HepG2 (cell line): ENCODE data around the gene TANGO2. TPM values are rescaled to one million over a fixed set of nuclear protein-coding genes. Genes with fewer than 3 reads are reported as not detected.

Experiments used
- HNRNPL ChIP-seq: fragments of 200-400 bp; formaldehyde crosslinking; IDR thresholded peaks from 2 replicates; pipeline ENCODE4 v1.6.1; 2017; ENCODE audit warnings: mild to moderate bottlenecking, low read depth, low read length
- HOXA3 ChIP-seq: sonication (generic); formaldehyde crosslinking; IDR thresholded peaks from 2 replicates; pipeline ENCODE4 v1.5.0; 2020; ENCODE audit warnings: missing genetic modification reagents
- MXI1 ChIP-seq: IDR thresholded peaks from 3 replicates; pipeline ENCODE4 v1.6.1; 2012; ENCODE audit warnings: low read depth, low read length, inconsistent platforms, borderline replicate concordance
- NFIB ChIP-seq: sonication (generic); formaldehyde crosslinking; IDR thresholded peaks from 2 replicates; pipeline ENCODE4 v1.9.0; 2021; ENCODE audit warnings: missing genetic modification reagents, mild to moderate bottlenecking, borderline replicate concordance
- PITX1 ChIP-seq: sonication (generic); formaldehyde crosslinking; IDR thresholded peaks from 2 replicates; pipeline ENCODE4 v1.5.1; 2020; ENCODE audit warnings: mild to moderate bottlenecking, missing genetic modification reagents
- POGZ ChIP-seq: sonication (generic); formaldehyde crosslinking; IDR thresholded peaks from 2 replicates; pipeline ENCODE4 v1.4.0; 2020; ENCODE audit warnings: mild to moderate bottlenecking, missing genetic modification reagents
- SIN3A ChIP-seq: IDR thresholded peaks from 2 replicates; pipeline ENCODE4 v1.6.1; 2011; ENCODE audit warnings: low read depth, mild to moderate bottlenecking, control low read depth, low read length, borderline replicate concordance
- SNAPC4 ChIP-seq: sonication (generic); formaldehyde crosslinking; IDR thresholded peaks from 2 replicates; pipeline ENCODE4 v1.4.0; 2020; ENCODE audit warnings: mild to moderate bottlenecking, missing genetic modification reagents
- TEF ChIP-seq: sonication (generic); formaldehyde crosslinking; IDR thresholded peaks from 2 replicates; pipeline ENCODE4 v1.5.0; 2020; ENCODE audit warnings: missing genetic modification reagents
- ZBTB7A ChIP-seq: sonication (generic); formaldehyde crosslinking; IDR thresholded peaks from 2 replicates; pipeline ENCODE4 v1.8.0; 2022; ENCODE audit warnings: mild to moderate bottlenecking, missing genetic modification reagents
- ZNF576 ChIP-seq: sonication (generic); formaldehyde crosslinking; IDR thresholded peaks from 2 replicates; pipeline ENCODE4 v1.4.0; 2020; ENCODE audit warnings: mild to moderate bottlenecking, missing genetic modification reagents
- ZNF615 ChIP-seq: sonication (generic); formaldehyde crosslinking; IDR thresholded peaks from 2 replicates; pipeline ENCODE4 v1.5.0; 2020; ENCODE audit warnings: mild to moderate bottlenecking, missing genetic modification reagents, borderline replicate concordance
- ZNF749 ChIP-seq: sonication (generic); formaldehyde crosslinking; IDR thresholded peaks from 2 replicates; pipeline ENCODE4 v1.8.0; 2022; ENCODE audit warnings: mild to moderate bottlenecking, missing genetic modification reagents, moderate library complexity, borderline replicate concordance
- polyA plus RNA-seq, 8 experiments: library from polyadenylated mRNA; depleted of rRNA in 3 of 8; stranded (reverse) in 7 of 8; unstranded in 1 of 8; fragments of >200 nt; fragmentation: Illumina TruSeq in 4 of 8; extraction: Trizol in 4 of 8; gene quantifications; 2 replicates each; pipeline versions ENCODE4 v1.2.1 to v1.2.3, GENCODE V29; 2011 to 2016; ENCODE audit warnings: low read depth in 4 of 8, missing spikeins in 1 of 8, mixed read lengths in 1 of 8; ENCODE audit not compliant: insufficient read depth in 1 of 8
- total RNA-seq, 5 experiments: library from RNA; depleted of rRNA; stranded (reverse); fragments of >200 nt; fragmentation: Illumina TruSeq; extraction: Trizol; gene quantifications; 2 replicates each; pipeline ENCODE4 v1.2.3, GENCODE V29; 2016; ENCODE audit warnings: low read depth in 1 of 5
- TF ChIP-seq, protein P1 (sequence below): sonication (generic); formaldehyde crosslinking; IDR thresholded peaks from 2 replicates; pipeline ENCODE4 v1.4.0; 2020; ENCODE audit warnings: missing genetic modification reagents, borderline replicate concordance
- TF ChIP-seq, protein P2 (sequence below): sonication (generic); formaldehyde crosslinking; IDR thresholded peaks from 2 replicates; pipeline ENCODE4 v1.4.0; 2020; ENCODE audit warnings: mild to moderate bottlenecking, missing genetic modification reagents

TANGO2 gene
- total and polyA plus RNA-seq, 2 of the 13 experiments (the other 11 are each of a cell fraction or from before 2014, with no cell fraction given), result 12.9 to 14.8 TPM

- TF ChIP-seq, protein P1, sequence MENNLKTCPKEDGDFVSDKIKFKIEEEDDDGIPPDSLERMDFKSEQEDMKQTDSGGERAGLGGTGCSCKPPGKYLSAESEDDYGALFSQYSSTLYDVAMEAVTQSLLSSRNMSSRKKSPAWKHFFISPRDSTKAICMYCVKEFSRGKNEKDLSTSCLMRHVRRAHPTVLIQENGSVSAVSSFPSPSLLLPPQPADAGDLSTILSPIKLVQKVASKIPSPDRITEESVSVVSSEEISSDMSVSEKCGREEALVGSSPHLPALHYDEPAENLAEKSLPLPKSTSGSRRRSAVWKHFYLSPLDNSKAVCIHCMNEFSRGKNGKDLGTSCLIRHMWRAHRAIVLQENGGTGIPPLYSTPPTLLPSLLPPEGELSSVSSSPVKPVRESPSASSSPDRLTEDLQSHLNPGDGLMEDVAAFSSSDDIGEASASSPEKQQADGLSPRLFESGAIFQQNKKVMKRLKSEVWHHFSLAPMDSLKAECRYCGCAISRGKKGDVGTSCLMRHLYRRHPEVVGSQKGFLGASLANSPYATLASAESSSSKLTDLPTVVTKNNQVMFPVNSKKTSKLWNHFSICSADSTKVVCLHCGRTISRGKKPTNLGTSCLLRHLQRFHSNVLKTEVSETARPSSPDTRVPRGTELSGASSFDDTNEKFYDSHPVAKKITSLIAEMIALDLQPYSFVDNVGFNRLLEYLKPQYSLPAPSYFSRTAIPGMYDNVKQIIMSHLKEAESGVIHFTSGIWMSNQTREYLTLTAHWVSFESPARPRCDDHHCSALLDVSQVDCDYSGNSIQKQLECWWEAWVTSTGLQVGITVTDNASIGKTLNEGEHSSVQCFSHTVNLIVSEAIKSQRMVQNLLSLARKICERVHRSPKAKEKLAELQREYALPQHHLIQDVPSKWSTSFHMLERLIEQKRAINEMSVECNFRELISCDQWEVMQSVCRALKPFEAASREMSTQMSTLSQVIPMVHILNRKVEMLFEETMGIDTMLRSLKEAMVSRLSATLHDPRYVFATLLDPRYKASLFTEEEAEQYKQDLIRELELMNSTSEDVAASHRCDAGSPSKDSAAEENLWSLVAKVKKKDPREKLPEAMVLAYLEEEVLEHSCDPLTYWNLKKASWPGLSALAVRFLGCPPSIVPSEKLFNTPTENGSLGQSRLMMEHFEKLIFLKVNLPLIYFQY (CRISPR knock-in tag), result no peak
- TF ChIP-seq ZNF749 (CRISPR knock-in tag) (no peak), ZBTB7A (0 out of 2 replicates have a peak, but pooled peaks have one; percentile 21), HOXA3 (CRISPR knock-in tag) (peak; percentile 25; the same call in 1 of the 2 replicates), TEF (CRISPR knock-in tag) (no peak), SIN3A (peak; percentile 47; the same call in 1 of the 2 replicates), MXI1 (peak; percentile 59; the same call in 1 of the 3 replicates), NFIB (CRISPR knock-in tag) (0 out of 2 replicates have a peak, but pooled peaks have one; percentile 54), SNAPC4 (0 out of 2 replicates have a peak, but pooled peaks have one; percentile 47), PITX1 (CRISPR knock-in tag) (0 out of 2 replicates have a peak, but pooled peaks have one; percentile 46), ZNF615 (CRISPR knock-in tag) (no peak), POGZ (CRISPR knock-in tag) (0 out of 2 replicates have a peak, but pooled peaks have one; percentile 37), HNRNPL (0 out of 2 replicates have a peak, but pooled peaks have one; percentile 14), ZNF576 (CRISPR knock-in tag) (no peak)
- TF ChIP-seq, protein P2, sequence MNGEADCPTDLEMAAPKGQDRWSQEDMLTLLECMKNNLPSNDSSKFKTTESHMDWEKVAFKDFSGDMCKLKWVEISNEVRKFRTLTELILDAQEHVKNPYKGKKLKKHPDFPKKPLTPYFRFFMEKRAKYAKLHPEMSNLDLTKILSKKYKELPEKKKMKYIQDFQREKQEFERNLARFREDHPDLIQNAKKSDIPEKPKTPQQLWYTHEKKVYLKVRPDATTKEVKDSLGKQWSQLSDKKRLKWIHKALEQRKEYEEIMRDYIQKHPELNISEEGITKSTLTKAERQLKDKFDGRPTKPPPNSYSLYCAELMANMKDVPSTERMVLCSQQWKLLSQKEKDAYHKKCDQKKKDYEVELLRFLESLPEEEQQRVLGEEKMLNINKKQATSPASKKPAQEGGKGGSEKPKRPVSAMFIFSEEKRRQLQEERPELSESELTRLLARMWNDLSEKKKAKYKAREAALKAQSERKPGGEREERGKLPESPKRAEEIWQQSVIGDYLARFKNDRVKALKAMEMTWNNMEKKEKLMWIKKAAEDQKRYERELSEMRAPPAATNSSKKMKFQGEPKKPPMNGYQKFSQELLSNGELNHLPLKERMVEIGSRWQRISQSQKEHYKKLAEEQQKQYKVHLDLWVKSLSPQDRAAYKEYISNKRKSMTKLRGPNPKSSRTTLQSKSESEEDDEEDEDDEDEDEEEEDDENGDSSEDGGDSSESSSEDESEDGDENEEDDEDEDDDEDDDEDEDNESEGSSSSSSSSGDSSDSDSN (CRISPR knock-in tag), result peak; percentile 44
Measured at GRCh38 chr22:20084547-20085413, 63.9 kb downstream of the TANGO2 start (continued).
